GM20000 (cell line): Measurements from ENCODE around the gene OR51V1.
"Not testable (repeated sequence)": the region's sequence is repeated elsewhere in the genome, so short reads cannot be mapped to it uniquely, and the experiment has no call there.

ENCODE experiments used
- DNase-seq: peaks from one replicate; pipeline ENCODE4 v3.0.0; 2012; ENCODE audit warnings: low spot score
- TF ChIP-seq, protein P1 (sequence below): IDR thresholded peaks from 2 replicates; pipeline ENCODE4 v1.5.1; 2012; ENCODE audit warnings: mild to moderate bottlenecking, control low read depth; ENCODE audit errors: extremely low read depth, missing control alignments

Gene OR51V1, protein sequence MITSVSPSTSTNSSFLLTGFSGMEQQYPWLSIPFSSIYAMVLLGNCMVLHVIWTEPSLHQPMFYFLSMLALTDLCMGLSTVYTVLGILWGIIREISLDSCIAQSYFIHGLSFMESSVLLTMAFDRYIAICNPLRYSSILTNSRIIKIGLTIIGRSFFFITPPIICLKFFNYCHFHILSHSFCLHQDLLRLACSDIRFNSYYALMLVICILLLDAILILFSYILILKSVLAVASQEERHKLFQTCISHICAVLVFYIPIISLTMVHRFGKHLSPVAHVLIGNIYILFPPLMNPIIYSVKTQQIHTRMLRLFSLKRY

DNA sequence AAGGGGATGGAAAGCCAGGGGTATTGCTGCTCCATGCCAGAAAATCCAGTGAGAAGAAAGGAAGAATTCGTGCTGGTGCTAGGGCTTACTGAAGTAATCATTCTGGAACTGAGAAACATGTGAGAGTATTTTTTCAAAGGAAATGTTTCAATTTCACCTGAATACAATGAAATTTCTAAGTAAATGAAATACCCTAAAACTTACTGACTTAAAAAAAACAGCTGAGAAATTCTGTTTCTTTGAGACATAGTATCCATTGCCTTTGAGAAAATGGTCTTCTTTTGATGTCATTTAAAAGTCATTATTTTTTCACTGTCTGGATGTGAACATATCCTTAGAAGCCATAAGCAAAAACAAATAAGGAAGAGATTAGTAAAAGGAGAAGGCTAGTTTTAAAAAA, at the start of gene OR51V1:
TSS of gene OR51V1 (minus strand) at position 101 of the 400 bp plus-strand sequence. CDS start at position 101, 0 bp downstream.
- TF ChIP-seq, protein P1, sequence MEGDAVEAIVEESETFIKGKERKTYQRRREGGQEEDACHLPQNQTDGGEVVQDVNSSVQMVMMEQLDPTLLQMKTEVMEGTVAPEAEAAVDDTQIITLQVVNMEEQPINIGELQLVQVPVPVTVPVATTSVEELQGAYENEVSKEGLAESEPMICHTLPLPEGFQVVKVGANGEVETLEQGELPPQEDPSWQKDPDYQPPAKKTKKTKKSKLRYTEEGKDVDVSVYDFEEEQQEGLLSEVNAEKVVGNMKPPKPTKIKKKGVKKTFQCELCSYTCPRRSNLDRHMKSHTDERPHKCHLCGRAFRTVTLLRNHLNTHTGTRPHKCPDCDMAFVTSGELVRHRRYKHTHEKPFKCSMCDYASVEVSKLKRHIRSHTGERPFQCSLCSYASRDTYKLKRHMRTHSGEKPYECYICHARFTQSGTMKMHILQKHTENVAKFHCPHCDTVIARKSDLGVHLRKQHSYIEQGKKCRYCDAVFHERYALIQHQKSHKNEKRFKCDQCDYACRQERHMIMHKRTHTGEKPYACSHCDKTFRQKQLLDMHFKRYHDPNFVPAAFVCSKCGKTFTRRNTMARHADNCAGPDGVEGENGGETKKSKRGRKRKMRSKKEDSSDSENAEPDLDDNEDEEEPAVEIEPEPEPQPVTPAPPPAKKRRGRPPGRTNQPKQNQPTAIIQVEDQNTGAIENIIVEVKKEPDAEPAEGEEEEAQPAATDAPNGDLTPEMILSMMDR, result no peak
- no peak for DNase-seq

DNA sequence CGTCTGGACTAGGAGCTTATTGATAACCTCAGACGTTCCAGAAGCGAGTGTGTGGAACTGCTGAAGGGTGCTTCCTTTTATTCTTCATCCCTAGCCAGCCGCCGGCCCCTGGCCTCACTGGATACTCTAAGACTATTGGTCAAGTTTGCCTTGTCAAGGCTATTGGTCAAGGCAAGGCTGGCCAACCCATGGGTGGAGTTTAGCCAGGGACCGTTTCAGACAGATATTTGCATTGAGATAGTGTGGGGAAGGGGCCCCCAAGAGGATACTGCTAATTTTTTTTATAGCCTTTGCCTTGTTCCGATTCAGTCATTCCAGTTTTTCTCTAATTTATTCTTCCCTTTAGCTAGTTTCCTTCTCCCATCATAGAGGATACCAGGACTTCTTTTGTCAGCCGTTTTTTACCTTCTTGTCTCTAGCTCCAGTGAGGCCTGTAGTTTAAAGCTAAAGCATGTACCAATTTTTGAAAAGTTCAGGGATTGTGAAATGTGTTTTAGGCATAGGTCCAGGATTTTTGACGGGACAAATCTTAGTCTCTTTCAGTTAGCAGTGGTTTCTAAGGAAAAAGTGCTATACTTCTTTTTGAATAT, 49.4 kb upstream of the OR51V1 start, which contains the start of gene HBG1:
TSS of gene HBG1 (minus strand) at position 51 of the 590 bp plus-strand sequence. CDS start 53 bp downstream, outside the sequence.
- DNase-seq, result not testable (repeated sequence)

DNA sequence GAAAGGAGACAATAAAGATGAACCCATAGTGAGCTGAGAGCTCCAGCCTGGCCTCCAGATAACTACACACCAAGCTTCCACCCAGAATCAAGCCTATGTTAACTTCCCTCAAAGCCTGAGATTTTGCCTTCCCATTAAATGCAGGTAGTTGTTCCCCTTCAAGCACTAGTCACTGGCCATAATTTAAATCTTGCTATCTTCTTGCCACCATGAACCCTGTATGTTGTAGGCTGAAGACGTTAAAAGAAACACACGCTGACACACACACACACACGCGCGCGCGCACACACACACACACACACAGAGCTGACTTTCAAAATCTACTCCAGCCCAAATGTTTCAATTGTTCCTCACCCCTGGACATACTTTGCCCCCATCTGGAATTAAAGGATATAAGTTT, 48.0 kb upstream of the OR51V1 start:
- DNase-seq, result not testable (repeated sequence)

DNA sequence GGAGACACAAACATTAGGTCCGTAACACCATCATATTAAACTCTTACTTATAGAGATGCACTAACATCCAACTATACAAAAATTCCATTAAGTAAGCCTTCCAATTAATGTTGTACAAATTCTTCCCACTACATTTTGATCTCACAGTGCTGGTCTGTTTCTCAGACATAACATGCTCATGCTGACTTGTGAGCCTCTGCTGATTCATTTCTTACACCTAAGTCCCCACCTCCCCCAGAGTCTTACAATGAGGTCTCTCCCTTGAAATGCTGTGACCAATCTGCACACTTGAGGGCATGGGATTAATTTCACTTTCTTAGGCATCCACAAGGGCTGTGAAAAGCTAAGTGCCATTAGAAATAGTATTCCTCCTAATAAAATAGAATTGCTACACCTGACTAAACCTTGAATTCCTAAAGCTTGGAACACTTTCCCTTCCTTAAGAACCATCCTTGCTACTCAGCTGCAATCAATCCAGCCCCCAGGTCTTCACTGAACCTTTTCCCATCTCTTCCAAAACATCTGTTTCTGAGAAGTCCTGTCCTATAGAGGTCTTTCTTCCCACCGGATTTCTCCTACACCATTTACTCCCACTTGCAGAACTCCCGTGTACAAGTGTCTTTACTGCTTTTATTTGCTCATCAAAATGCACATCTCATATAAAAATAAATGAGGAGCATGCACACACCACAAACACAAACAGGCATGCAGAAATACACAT, 47.1 kb upstream of the OR51V1 start:
- no peak for DNase-seq
- TF ChIP-seq, protein P1, result no peak

DNA sequence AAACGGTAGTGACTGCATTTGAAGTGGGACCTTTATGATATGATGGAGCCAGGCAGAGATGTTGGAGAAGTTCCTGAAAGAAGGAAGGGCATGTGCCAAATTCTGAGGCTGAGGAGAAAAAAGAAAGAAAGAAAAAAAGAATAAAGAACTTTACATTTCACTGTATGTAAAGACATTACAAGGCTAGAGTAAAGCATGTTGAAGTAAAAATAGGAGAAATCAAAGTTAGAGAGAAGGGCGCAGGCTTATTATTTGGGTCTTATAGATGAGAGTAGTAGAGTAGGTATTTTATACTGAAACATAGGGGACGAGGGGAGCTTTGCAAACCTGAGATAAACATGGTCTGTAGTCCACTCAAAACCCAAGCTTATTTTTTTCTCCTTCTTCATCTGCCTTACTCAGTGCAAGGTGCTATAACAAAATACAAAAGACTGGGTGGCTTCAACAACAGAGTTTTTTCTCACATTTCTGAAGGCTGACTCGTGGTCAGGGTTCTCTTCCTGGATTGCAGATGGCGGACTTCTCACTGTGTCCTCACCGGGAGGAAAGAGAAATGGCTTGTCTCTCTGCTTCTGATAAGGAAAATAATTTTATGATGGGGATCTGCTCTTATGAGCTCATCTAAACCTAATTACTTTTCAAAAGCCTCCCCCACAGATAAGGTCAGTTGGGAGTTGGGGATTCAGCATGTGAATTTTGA, 46.4 kb upstream of the OR51V1 start:
- TF ChIP-seq, protein P1, result no peak
- no peak for DNase-seq

DNA sequence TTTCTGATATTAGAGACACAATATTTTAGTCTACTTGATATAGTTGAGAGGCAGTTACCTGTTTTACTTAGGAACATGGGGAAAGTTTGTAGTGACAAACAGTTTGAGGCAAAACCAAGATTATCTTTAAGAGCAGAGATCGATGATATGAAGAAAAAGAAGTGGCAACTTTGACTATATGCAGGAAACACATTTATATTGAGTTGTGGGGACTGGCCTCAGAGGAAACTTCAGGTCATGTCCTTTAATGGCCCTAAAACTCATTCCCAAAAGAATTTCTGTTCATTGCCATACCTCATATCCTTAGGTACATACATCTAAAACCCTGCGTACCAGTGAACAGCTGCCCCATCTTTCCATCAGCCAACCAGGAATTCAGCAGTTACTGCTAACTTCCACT, 44.7 kb upstream of the OR51V1 start:
- TF ChIP-seq, protein P1, result no peak
- no peak for DNase-seq

DNA sequence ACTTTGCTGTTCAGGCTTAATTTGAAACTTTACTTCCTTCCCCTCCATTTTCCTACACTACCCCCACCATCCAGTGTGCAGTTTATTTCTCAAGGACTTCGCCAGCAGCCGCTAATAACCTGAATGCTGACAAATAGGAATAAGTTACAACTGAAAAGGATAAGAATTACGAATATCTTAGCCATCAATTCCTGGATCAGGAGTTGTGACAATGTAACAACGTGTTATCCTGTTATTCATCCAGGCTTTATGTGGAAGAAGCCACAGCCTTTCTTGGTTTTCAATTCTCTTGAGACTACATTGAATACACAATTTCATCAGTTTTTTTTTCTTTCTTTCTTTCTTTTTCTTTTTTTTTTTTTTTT, 43.3 kb upstream of the OR51V1 start:
- TF ChIP-seq, protein P1, result no peak
- no peak for DNase-seq
